Measurements from ENCODE around the gene DCC. TPM values are rescaled to one million over a fixed set of nuclear protein-coding genes. Genes with fewer than 3 reads are reported as not detected.

DCC gene
- polyA plus RNA-seq, 6 donors from 2014 or later: not detected

DNA sequence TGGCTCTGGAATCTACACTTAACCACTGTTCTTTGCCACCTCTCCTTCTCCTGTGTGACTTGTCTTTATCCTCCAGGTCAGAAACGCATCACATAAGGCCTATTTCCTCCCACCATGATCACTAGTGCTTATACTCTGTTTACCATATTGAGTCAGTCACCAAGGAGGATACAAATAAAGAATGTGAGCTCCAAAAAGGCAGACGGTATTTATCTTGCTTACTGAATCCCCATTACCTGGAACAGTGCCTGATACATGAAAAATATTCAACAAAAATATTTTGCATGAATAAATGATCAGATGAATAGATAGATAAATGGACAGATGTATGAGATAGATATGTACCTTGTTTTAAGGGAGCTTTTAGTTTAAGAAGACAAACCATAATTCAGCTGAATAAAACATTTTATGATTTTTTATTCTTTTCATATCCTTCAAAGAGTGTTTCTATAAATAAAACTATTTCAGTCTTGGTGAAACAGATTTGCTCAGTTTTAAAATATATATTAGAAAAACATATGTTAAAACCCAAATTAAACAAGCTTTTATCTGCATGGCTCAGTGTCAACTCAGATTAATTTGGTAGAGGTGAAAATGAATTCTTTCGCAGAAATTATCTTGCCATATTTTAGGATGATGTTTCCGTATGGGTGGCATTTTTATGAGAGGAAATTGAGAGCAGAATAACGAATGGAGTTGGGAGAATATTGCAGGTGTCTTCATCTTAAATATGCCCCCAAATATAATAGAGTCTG lies 799.9 kb downstream of the DCC start:
- DNase-seq (no peak), ATAC-seq (ENCODE audit: low read depth in 2 of 2) (no peak)
- Mint-ChIP-seq H3K4me1 (no peaks in the 10 kb centered on the region), H3K27me3 (no peaks in the 10 kb centered on the region), H3K4me3 (no peak overlapping the region), H3K27ac (no peak overlapping the region), H3K36me3 (no peaks in the 10 kb centered on the region), H3K9me3 (peaks cover 0 to 4% (median 3%) of the 10 kb centered on the region in 7 donors)

DNA sequence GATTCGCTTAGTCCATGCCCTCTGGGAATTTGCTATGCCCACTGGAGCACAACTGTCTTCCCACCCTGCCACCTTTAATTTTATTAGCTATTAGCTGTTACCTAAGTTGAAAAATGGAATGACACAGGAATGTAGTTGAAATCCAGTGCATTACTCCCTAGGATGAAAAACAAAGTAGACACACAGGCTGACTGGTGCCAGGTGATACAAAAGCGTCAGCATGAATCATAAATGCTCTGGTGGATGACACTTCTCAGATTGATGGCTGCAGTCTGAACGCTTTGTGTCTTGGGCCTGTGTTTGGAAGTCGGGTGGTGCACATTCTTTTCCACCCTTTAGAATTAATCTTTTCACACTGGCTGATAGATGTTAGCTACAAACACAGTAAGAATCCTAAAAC lies 802.0 kb downstream of the DCC start:
- no peak for ATAC-seq (ENCODE audit: low read depth in 2 of 2)
- H3K36me3 Mint-ChIP-seq: no peaks in the 10 kb centered on the region
- H3K4me1 Mint-ChIP-seq: no peaks in the 10 kb centered on the region
- no peak overlapping the region for H3K4me3 Mint-ChIP-seq
- H3K9me3 Mint-ChIP-seq: peaks cover 0 to 7% (median 2%) of the 10 kb centered on the region in 7 donors
- H3K27me3 Mint-ChIP-seq: no peaks in the 10 kb centered on the region
- no peak overlapping the region for H3K27ac Mint-ChIP-seq
- no peak for DNase-seq

DNA sequence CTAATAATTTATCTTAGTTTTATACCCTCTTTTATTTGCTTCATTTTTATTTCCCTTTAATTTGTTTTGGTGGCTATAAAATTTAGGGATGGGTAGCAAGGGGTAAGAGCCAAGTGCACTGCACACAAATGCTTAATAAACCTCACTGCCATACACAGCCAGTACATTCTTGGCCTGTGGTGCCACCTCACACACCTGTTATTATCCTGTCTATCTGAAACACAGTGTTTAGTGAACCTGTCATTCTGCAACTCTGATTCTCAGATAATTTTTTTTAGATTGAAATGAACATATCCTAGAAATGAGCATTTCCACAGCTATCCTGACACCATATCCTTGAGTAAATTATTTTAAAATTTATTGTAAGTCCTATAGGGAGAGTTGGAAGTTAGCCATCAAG lies 807.5 kb downstream of the DCC start:
- no peak overlapping the region for H3K4me3 Mint-ChIP-seq
- no peaks in the 10 kb centered on the region for H3K4me1 Mint-ChIP-seq
- H3K27me3 Mint-ChIP-seq: no peaks in the 10 kb centered on the region
- no peak for DNase-seq
- H3K36me3 Mint-ChIP-seq: no peaks in the 10 kb centered on the region
- H3K27ac Mint-ChIP-seq: no peak overlapping the region
- H3K9me3 Mint-ChIP-seq: peaks cover 0 to 4% (median 0%) of the 10 kb centered on the region in 7 donors
- no peak for ATAC-seq (ENCODE audit: low read depth in 2 of 2)

DNA sequence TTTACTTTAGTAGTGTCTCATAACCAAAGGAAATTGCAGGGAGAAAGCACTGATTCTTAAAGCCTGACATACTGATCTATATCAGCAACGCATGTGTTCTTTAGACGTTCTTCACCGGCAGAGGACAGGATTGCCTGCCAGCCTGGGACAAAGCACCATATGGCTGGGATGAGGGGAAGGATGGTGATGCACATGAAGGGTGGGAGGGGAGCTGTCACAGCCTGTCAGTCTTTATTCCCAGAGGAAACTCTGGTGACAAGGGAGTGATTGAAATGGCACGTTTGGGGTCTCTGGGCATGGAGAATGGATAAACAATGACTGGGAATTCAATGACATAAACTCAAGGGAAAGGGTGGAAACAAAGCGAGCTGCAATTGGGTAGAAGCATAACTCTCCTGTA lies 808.1 kb downstream of the DCC start:
- Mint-ChIP-seq H3K9me3 (peaks cover 0 to 4% (median 0%) of the 10 kb centered on the region in 7 donors), H3K4me3 (no peak overlapping the region), H3K27ac (peak overlapping the region in 1 of 6 donors; percentile 5), H3K36me3 (no peaks in the 10 kb centered on the region), H3K4me1 (no peaks in the 10 kb centered on the region), H3K27me3 (no peaks in the 10 kb centered on the region)
- no peak for ATAC-seq (ENCODE audit: low read depth in 2 of 2)
- DNase-seq: no peak

DNA sequence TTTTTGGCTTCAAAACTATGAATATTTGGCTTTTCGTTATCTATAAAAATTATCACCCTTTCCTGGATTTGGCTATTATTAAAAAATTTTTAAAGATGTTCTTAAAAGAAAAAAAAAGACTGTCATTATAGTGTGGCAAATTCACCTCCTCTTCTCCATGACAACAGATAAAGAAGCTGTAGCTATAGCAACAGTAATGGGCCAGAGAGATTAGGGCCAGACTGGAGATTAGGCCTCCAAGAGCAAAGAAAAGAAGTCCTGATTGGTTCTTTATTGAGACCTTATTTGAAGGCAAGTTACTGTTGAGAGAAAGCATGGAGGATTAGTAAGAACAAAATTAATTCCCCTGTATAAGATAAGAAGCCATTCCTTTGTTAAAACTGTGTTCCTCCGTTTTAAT lies 812.5 kb downstream of the DCC start:
- Mint-ChIP-seq H3K27ac (no peak overlapping the region), H3K27me3 (no peaks in the 10 kb centered on the region), H3K4me3 (no peak overlapping the region), H3K4me1 (no peaks in the 10 kb centered on the region), H3K9me3 (peaks cover 0 to 6% (median 0%) of the 10 kb centered on the region in 7 donors), H3K36me3 (no peaks in the 10 kb centered on the region)
- no peak for DNase-seq
- ATAC-seq (ENCODE audit: low read depth in 2 of 2): no peak

DNA sequence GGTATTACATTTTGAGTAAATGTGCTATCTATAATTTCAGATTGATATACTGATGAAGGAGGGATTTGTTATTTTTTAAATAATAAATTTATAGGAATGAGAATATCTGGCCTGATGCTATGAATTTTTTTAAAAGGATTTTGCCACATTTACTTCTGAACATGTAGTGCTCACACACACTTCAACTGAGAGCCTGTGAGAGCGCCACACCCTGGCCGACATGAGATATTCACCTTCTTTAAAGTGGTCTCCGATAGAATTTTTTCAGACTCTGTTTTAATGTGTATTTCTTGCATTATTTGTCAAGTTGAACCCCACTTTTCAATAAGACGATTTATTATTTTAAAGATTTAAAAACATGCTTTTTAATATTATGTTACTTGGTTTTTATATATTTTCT lies 813.3 kb downstream of the DCC start:
- H3K36me3 Mint-ChIP-seq: no peaks in the 10 kb centered on the region
- ATAC-seq (ENCODE audit: low read depth in 2 of 2) (no peak), DNase-seq (no peak)
- no peak overlapping the region for H3K4me3 Mint-ChIP-seq
- no peaks in the 10 kb centered on the region for H3K27me3 Mint-ChIP-seq
- H3K9me3 Mint-ChIP-seq: peaks cover 0 to 6% (median 0%) of the 10 kb centered on the region in 7 donors
- no peak overlapping the region for H3K27ac Mint-ChIP-seq
- H3K4me1 Mint-ChIP-seq: no peaks in the 10 kb centered on the region

DNA sequence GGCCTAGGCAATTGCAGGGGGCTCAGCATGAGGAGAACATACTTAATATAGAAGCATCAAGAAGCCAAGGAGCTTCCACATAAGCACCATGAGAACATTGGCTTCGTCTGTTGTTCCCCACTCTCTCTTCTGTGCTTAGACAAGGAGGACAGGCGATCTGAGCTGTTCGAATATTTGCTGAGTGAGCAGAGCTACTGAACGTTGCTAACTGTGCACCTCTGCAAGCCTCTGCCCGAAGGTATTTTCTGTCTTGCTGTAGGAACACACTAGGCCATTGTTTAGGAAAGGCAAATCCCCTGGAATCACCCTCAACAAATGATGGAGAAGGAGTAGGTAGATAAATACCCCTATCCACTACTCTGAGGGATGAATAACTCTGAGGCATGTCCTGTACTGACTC lies 813.8 kb downstream of the DCC start:
- Mint-ChIP-seq H3K4me3 (no peak overlapping the region), H3K4me1 (no peaks in the 10 kb centered on the region), H3K36me3 (no peaks in the 10 kb centered on the region), H3K9me3 (peaks cover 0 to 6% (median 0%) of the 10 kb centered on the region in 7 donors), H3K27ac (no peak overlapping the region), H3K27me3 (no peaks in the 10 kb centered on the region)
- DNase-seq (no peak), ATAC-seq (ENCODE audit: low read depth in 2 of 2) (no peak)

DNA sequence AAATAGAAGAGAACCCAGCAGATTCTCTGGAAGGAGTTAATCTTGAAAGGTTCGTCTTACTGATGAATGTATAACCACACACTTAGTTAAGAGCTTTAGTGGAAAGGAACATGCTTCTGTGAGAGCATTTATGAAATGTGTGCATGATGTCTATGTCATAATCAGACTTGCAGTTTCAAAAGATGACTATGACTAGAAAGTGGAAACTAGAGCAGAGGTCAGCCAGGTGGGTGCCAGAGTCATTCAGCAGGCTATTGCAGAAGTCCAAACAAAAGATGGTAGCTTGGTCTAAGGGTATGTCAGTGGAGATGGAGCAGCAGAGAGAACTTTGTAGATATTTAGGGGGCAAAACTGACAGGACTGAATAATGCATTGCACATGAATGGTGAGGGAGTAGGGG lies 825.8 kb downstream of the DCC start:
- ATAC-seq (ENCODE audit: low read depth in 2 of 2) (no peak), DNase-seq (no peak)
- H3K9me3 Mint-ChIP-seq: peaks cover 0 to 14% (median 2%) of the 10 kb centered on the region in 7 donors
- H3K4me1 Mint-ChIP-seq: no peaks in the 10 kb centered on the region
- no peak overlapping the region for H3K27ac Mint-ChIP-seq
- no peaks in the 10 kb centered on the region for H3K36me3 Mint-ChIP-seq
- H3K27me3 Mint-ChIP-seq: no peaks in the 10 kb centered on the region
- no peak overlapping the region for H3K4me3 Mint-ChIP-seq

DNA sequence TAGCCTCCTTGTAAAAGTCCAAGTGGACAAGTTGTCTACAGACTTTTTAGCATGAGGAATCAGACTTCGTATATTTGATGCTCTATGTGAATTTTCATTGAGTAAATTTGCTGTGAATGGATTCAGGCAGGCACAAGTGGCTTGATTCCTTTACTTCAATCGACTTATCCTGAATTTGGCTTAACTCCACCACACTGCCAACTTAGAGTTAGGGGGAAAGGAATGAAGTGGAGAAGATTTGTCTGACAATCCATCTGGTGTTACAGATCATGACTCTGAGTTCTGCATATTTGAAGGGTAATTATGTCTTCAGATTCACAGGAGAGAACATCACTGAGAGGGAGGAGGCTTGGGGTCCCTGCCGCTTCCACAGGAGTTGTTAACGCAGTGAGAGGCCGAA lies 829.3 kb downstream of the DCC start:
- Mint-ChIP-seq H3K4me3 (no peak overlapping the region), H3K9me3 (peaks cover 0 to 14% (median 0%) of the 10 kb centered on the region in 7 donors), H3K4me1 (no peaks in the 10 kb centered on the region), H3K27me3 (no peaks in the 10 kb centered on the region), H3K36me3 (no peaks in the 10 kb centered on the region), H3K27ac (no peak overlapping the region)
- no peak for ATAC-seq (ENCODE audit: low read depth in 2 of 2)
- no peak for DNase-seq

DNA sequence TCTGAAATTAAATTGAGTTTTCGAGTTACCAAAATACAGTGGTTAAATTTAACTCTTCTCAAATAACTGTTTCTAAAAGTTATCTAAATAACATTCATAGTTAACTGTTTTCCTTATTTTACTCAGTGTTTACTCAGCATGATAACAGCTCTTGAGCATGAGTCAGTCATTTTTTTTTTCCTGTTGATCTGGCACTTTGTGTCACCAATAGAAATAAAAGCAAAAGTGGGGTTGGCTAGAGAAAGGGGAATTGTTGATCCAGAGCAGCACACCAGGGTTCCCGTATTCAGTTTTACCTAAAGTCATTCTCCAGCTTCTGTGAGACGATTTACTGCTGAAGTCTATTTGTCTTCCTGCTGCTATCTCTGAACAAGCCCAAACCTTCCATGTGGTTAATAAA lies 851.6 kb downstream of the DCC start:
- Mint-ChIP-seq H3K36me3 (no peaks in the 10 kb centered on the region), H3K27me3 (no peaks in the 10 kb centered on the region), H3K27ac (no peak overlapping the region), H3K9me3 (peaks cover 0 to 4% (median 0%) of the 10 kb centered on the region in 7 donors), H3K4me1 (no peaks in the 10 kb centered on the region), H3K4me3 (no peak overlapping the region)
- no peak for DNase-seq
- no peak for ATAC-seq (ENCODE audit: low read depth in 2 of 2)

DNA sequence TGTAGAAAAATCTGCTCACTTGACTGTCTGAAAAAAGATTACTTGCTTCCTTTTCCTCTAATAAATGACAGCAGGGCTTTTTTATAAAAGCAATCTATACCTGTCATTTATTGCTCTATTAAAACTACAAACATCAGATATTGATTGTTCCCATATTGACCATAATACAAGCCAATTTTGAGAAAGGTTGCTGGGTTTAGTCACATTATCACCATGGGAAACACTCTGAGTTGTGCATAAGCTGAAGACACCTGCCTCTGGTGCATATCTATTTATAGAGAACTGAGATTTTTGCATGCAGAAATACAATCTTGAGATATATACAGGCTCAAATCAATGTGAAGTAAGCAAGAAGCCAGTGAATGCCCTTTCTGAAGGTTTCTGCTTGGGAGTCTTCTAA lies 853.9 kb downstream of the DCC start:
- Mint-ChIP-seq H3K4me1 (no peaks in the 10 kb centered on the region), H3K4me3 (no peak overlapping the region), H3K36me3 (no peaks in the 10 kb centered on the region), H3K9me3 (peaks cover 0 to 2% (median 0%) of the 10 kb centered on the region in 7 donors), H3K27ac (no peak overlapping the region), H3K27me3 (no peaks in the 10 kb centered on the region)
- no peak for ATAC-seq (ENCODE audit: low read depth in 2 of 2)
- no peak for DNase-seq

DNA sequence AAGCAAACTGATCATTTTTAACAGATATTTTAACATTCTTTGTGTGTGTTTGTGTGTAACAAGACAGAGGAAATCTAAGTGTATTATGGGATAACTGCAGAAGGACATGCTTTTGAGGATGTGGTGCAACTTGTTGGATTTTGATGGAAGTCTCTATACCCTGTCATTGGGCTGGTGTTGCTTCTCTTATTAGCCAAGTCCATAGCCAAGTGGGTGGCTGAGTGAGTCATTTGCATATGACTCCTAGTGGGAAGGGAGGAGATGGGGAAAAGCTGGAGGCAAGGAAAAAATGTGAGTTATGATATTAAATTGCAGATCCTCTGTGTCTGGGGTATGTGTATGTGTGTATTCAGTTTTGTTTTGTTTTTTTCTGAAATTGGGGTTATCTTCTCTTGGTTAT lies 879.9 kb downstream of the DCC start:
- no peak for DNase-seq
- Mint-ChIP-seq H3K4me1 (no peaks in the 10 kb centered on the region), H3K4me3 (no peak overlapping the region), H3K27ac (no peak overlapping the region), H3K27me3 (no peaks in the 10 kb centered on the region), H3K36me3 (no peaks in the 10 kb centered on the region), H3K9me3 (no peaks in the 10 kb centered on the region)
- ATAC-seq (ENCODE audit: low read depth in 2 of 2): no peak

DNA sequence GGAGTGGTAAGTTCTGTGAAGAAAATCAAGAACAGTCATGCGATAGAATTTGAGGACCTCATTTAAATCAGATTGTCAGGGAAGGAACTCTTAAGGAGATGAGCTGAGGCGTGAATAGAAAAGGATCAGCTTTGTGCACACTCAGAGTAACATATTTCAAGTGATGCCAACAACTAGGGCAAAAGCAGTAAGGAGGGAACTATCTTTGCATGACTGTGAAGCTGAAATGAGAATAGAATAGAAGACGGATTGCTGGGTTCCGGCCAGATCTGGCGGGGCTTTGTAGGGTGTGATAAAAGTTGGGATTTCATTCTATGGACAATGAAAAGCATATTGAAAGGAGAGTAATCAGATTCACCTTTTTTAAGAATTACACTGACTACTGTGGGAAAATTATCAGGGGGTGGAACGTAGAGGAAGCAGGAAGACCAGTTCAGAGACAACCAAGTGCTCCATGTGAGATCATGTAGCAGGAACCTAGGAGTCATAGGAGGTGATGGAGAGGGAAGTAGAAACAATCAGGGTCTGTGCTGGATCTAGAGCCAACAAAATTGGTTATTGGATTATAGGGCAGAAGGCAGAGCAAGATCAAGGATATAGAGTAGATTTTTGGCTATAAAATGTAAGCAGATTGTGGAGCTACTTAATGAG lies 884.3 kb downstream of the DCC start:
- no peak for ATAC-seq (ENCODE audit: low read depth in 2 of 2)
- H3K36me3 Mint-ChIP-seq: no peaks in the 10 kb centered on the region

DNA sequence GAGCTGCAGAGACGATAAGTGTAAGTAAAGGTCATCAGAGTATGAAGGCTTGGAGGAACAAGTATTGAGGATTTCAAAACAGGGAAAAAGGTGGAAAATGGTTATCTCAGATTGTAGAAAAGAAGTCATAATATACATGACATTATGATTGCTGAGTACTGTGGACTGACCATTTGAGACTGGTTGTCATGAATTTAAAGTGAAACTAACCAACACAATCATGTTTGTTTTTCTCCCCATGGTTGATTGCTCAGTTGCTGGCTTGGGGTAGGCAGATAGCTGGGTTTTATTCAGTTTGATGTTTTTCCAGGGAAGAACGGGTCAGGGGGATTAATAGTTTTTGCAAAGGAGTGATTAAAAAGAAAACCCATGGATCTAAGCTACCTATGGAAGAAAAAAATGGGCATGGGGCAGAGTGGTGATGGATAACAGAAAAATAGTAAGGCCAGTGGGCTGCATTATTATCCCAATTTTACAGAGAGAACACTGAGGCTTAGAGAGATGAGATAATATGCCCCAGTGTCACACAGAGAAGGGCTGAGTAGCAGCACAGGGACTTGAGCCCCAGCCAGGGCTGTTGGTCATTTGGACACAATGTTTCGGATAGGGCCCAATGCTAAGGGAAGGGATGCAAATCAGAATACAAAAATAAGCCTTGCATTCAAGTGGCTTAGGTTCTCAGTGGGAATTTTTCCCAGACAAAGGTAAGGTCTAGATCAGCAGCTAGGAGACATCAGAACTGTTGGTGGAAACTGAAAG lies 885.7 kb downstream of the DCC start:
- H3K4me3 Mint-ChIP-seq: no peak overlapping the region
- no peaks in the 10 kb centered on the region for H3K36me3 Mint-ChIP-seq
- no peaks in the 10 kb centered on the region for H3K4me1 Mint-ChIP-seq
- no peak overlapping the region for H3K27ac Mint-ChIP-seq
- H3K9me3 Mint-ChIP-seq: no peaks in the 10 kb centered on the region
- no peaks in the 10 kb centered on the region for H3K27me3 Mint-ChIP-seq
- no peak for DNase-seq
- no peak for ATAC-seq (ENCODE audit: low read depth in 2 of 2)

More for the DNA sequence above, 884.3 kb downstream of the DCC start:
- no peak overlapping the region for H3K4me3 Mint-ChIP-seq
- no peak overlapping the region for H3K27ac Mint-ChIP-seq
- DNase-seq: no peak
- no peaks in the 10 kb centered on the region for H3K9me3 Mint-ChIP-seq
- H3K27me3 Mint-ChIP-seq: no peaks in the 10 kb centered on the region
- H3K4me1 Mint-ChIP-seq: no peaks in the 10 kb centered on the region
